Memory B cell (primary cell): ENCODE measurements around the gene GMPR2.
A peak's percentile ranks its signal among the peaks of the same experiment; 100 is the strongest.
"Not testable (repeated sequence)": the region's sequence is repeated elsewhere in the genome, so short reads cannot be mapped to it uniquely, and the experiment has no call there.

ENCODE experiments used
- ATAC-seq: fragments of 150-1000 bp; cut with Tn5 transposase; 2 replicates; pipeline ENCODE4 v1.10.0; 2021; ENCODE audit warnings: low read depth, mild to moderate bottlenecking, moderate library complexity
- DNase-seq, 2 donors: peaks; one replicate each; pipeline ENCODE4 v3.0.0; 2022; ENCODE audit warnings: low spot score in 2 of 2
- H3K27ac Mint-ChIP-seq: one replicate; pipeline ENCODE4 v1.8.0; 2022; ENCODE audit warnings: mild to moderate bottlenecking, moderate library complexity, mixed read lengths
- H3K27me3 Mint-ChIP-seq: one replicate; pipeline ENCODE4 v1.8.0; 2022; ENCODE audit warnings: mixed read lengths
- H3K36me3 Mint-ChIP-seq: one replicate; pipeline ENCODE4 v1.8.0; 2022; ENCODE audit warnings: mild to moderate bottlenecking, mixed read lengths
- H3K4me1 Mint-ChIP-seq: one replicate; pipeline ENCODE4 v1.8.0; 2022; ENCODE audit warnings: mixed read lengths
- H3K4me3 Mint-ChIP-seq: one replicate; pipeline ENCODE4 v1.8.0; 2022; ENCODE audit warnings: mild to moderate bottlenecking, moderate library complexity, mixed read lengths
- H3K9me3 Mint-ChIP-seq: one replicate; pipeline ENCODE4 v1.8.0; 2022; ENCODE audit warnings: mixed read lengths

The GMPR2 gene

GRCh38 chr14:24243336-24243836 is 10.7 kb downstream of the GMPR2 start:
- peaks cover 13% of the 10 kb centered on the region for H3K36me3 Mint-ChIP-seq
- H3K4me1 Mint-ChIP-seq, result peaks cover 32% of the 10 kb centered on the region
- DNase-seq (no peak), ATAC-seq (no peak)
- H3K9me3 Mint-ChIP-seq, result no peaks in the 10 kb centered on the region
- H3K27me3 Mint-ChIP-seq, result no peaks in the 10 kb centered on the region
- peak overlapping the region; percentile 88 for H3K4me3 Mint-ChIP-seq
- H3K27ac Mint-ChIP-seq, result peak overlapping the region; percentile 99

- H3K4me3 Mint-ChIP-seq, H3K36me3 Mint-ChIP-seq, H3K9me3 Mint-ChIP-seq, H3K27ac Mint-ChIP-seq, ATAC-seq, DNase-seq, H3K27me3 Mint-ChIP-seq: not testable (repeated sequence)
- H3K4me1 Mint-ChIP-seq, result peaks cover 22% of the 10 kb centered on the region
These were observed 12.6 kb downstream of the GMPR2 start for GRCh38 chr14:24245350-24245749.

GRCh38 chr14:24246765-24247212 is 14.1 kb downstream of the GMPR2 start:
- no peaks in the 10 kb centered on the region for H3K9me3 Mint-ChIP-seq
- no peaks in the 10 kb centered on the region for H3K27me3 Mint-ChIP-seq
- H3K36me3 Mint-ChIP-seq, result peaks cover 4% of the 10 kb centered on the region
- DNase-seq, result peak in 1 of 2 donors; percentile 31
- ATAC-seq, result no peak
- H3K27ac Mint-ChIP-seq, result peak overlapping the region; percentile 87
- H3K4me1 Mint-ChIP-seq, result peaks cover 18% of the 10 kb centered on the region
- peak overlapping the region; percentile 51 for H3K4me3 Mint-ChIP-seq

- H3K27me3 Mint-ChIP-seq, result no peaks in the 10 kb centered on the region
- peaks cover 18% of the 10 kb centered on the region for H3K4me1 Mint-ChIP-seq
- no peaks in the 10 kb centered on the region for H3K9me3 Mint-ChIP-seq
- H3K27ac Mint-ChIP-seq, result peak overlapping the region; percentile 87
- ATAC-seq, result no peak
- H3K4me3 Mint-ChIP-seq, result peak overlapping the region; percentile 43
- H3K36me3 Mint-ChIP-seq, result peaks cover 4% of the 10 kb centered on the region
- no peak for DNase-seq
These were observed 14.7 kb downstream of the GMPR2 start for GRCh38 chr14:24247422-24247821.

GRCh38 chr14:24249230-24250021 is 16.7 kb downstream of the GMPR2 start:
- Mint-ChIP-seq H3K9me3 (no peaks in the 10 kb centered on the region), H3K27me3 (no peaks in the 10 kb centered on the region), H3K4me3 (no peak overlapping the region), H3K4me1 (peaks cover 12% of the 10 kb centered on the region), H3K36me3 (peaks cover 11% of the 10 kb centered on the region), H3K27ac (no peak overlapping the region)
- ATAC-seq, result no peak
- no peak for DNase-seq

- H3K4me3 Mint-ChIP-seq, result no peak overlapping the region
- peak overlapping the region; percentile 76 for H3K27ac Mint-ChIP-seq
These were observed 17.6 kb downstream of the GMPR2 start for GRCh38 chr14:24250354-24250753.

GRCh38 chr14:24251880-24252288 is 19.2 kb downstream of the GMPR2 start:
- Mint-ChIP-seq H3K27ac (no peak overlapping the region), H3K36me3 (peaks cover 14% of the 10 kb centered on the region), H3K4me1 (peaks cover 9% of the 10 kb centered on the region), H3K9me3 (no peaks in the 10 kb centered on the region), H3K4me3 (no peak overlapping the region), H3K27me3 (no peaks in the 10 kb centered on the region)
- no peak for DNase-seq
- no peak for ATAC-seq

More at GRCh38 chr14:24250354-24250753, 17.6 kb downstream of the GMPR2 start:
- Mint-ChIP-seq H3K27me3 (no peaks in the 10 kb centered on the region), H3K9me3 (no peaks in the 10 kb centered on the region), H3K4me1 (peaks cover 12% of the 10 kb centered on the region), H3K36me3 (peaks cover 13% of the 10 kb centered on the region)
- no peak for ATAC-seq
- no peak for DNase-seq

GRCh38 chr14:24252289-24253124 is 19.8 kb downstream of the GMPR2 start:
- Mint-ChIP-seq H3K27ac (no peak overlapping the region), H3K9me3 (no peaks in the 10 kb centered on the region), H3K4me3 (no peak overlapping the region), H3K36me3 (peaks cover 17% of the 10 kb centered on the region), H3K27me3 (no peaks in the 10 kb centered on the region), H3K4me1 (peaks cover 6% of the 10 kb centered on the region)
- no peak for ATAC-seq
- DNase-seq, result no peak

- Mint-ChIP-seq H3K27ac (no peak overlapping the region), H3K27me3 (no peaks in the 10 kb centered on the region), H3K9me3 (no peaks in the 10 kb centered on the region), H3K36me3 (peaks cover 17% of the 10 kb centered on the region), H3K4me3 (no peak overlapping the region), H3K4me1 (no peaks in the 10 kb centered on the region)
- no peak for ATAC-seq
- DNase-seq, result no peak
These were observed 21.2 kb downstream of the GMPR2 start for GRCh38 chr14:24253936-24254335.

GRCh38 chr14:24254630-24255392 is 22.1 kb downstream of the GMPR2 start:
- no peaks in the 10 kb centered on the region for H3K27me3 Mint-ChIP-seq
- no peaks in the 10 kb centered on the region for H3K9me3 Mint-ChIP-seq
- H3K27ac Mint-ChIP-seq, result no peak overlapping the region
- ATAC-seq (no peak), DNase-seq (no peak)
- peaks cover 17% of the 10 kb centered on the region for H3K36me3 Mint-ChIP-seq
- H3K4me1 Mint-ChIP-seq, result no peaks in the 10 kb centered on the region
- no peak overlapping the region for H3K4me3 Mint-ChIP-seq

- DNase-seq (no peak), ATAC-seq (no peak)
- Mint-ChIP-seq H3K27me3 (no peaks in the 10 kb centered on the region), H3K4me1 (no peaks in the 10 kb centered on the region), H3K4me3 (no peak overlapping the region), H3K27ac (no peak overlapping the region), H3K9me3 (no peaks in the 10 kb centered on the region), H3K36me3 (peaks cover 14% of the 10 kb centered on the region)
These were observed 22.7 kb downstream of the GMPR2 start for GRCh38 chr14:24255438-24255837.

GRCh38 chr14:24255931-24256711 is 23.4 kb downstream of the GMPR2 start:
- Mint-ChIP-seq H3K9me3 (no peaks in the 10 kb centered on the region), H3K27ac (no peak overlapping the region), H3K36me3 (peaks cover 13% of the 10 kb centered on the region), H3K27me3 (no peaks in the 10 kb centered on the region), H3K4me3 (no peak overlapping the region), H3K4me1 (no peaks in the 10 kb centered on the region)
- ATAC-seq (no peak), DNase-seq (no peak)

GRCh38 chr14:24256960-24257359 is 24.2 kb downstream of the GMPR2 start:
- no peak overlapping the region for H3K4me3 Mint-ChIP-seq
- no peak overlapping the region for H3K27ac Mint-ChIP-seq
- ATAC-seq (no peak), DNase-seq (no peak)
- H3K4me1 Mint-ChIP-seq, result no peaks in the 10 kb centered on the region
- H3K9me3 Mint-ChIP-seq, result no peaks in the 10 kb centered on the region
- peaks cover 13% of the 10 kb centered on the region for H3K36me3 Mint-ChIP-seq
- no peaks in the 10 kb centered on the region for H3K27me3 Mint-ChIP-seq
